Uterus (tissue), 4 donors: Measurements from ENCODE around the gene GLS. TPM values are rescaled to one million over a fixed set of nuclear protein-coding genes. Genes with fewer than 3 reads are reported as not detected.

ENCODE experiments used
- DNase-seq, 2 donors: peaks; one replicate each; pipeline ENCODE4 v3.0.0-alpha.2; 2019 to 2020
- H3K27ac ChIP-seq, 2 donors: fragments of 200-600 bp; sonication (generic); 1 replicate in 1 of 2; 2 replicates in 1 of 2; pipeline ENCODE4 v1.5.1; 2016 to 2018
- H3K27me3 ChIP-seq, 2 donors: fragments of 200-600 bp; sonication (generic); one replicate each; pipeline ENCODE4 v1.5.1; 2018 to 2019; ENCODE audit warnings: control low read depth in 1 of 2
- H3K36me3 ChIP-seq, 2 donors: fragments of 200-600 bp; sonication (generic); one replicate each; pipeline ENCODE4 v1.5.1; 2019; ENCODE audit warnings: control low read depth in 1 of 2
- H3K4me1 ChIP-seq, 2 donors: fragments of 200-600 bp; sonication (generic); one replicate each; pipeline ENCODE4 v1.5.1; 2018 to 2019; ENCODE audit warnings: control low read depth in 1 of 2
- H3K4me3 ChIP-seq, 2 donors: fragments of 200-600 bp; sonication (generic); 1 replicate in 1 of 2; 2 replicates in 1 of 2; pipeline ENCODE4 v1.5.1; 2018 to 2019; ENCODE audit warnings: mild to moderate bottlenecking in 1 of 2
- H3K9me3 ChIP-seq, 2 donors: fragments of 200-600 bp; sonication (generic); one replicate each; pipeline ENCODE4 v1.5.1; 2019; ENCODE audit warnings: control low read depth in 1 of 2
- CTCF ChIP-seq, 4 experiments: fragments of 200-600 bp in 2 of 4; fragments of 450-650 bp in 2 of 4; sonication (generic) in 2 of 4; IDR thresholded peaks; one replicate each; pipeline ENCODE4 v1.5.1; 2016 to 2019; ENCODE audit warnings: antibody characterized with exemption in 4 of 4, mild to moderate bottlenecking in 2 of 4, moderate library complexity in 1 of 4
- POLR2A ChIP-seq, 2 donors: fragments of 450-650 bp; IDR thresholded peaks; one replicate each; pipeline ENCODE4 v1.6.1; 2016; ENCODE audit warnings: antibody characterized with exemption in 2 of 2, mild to moderate bottlenecking in 1 of 2, moderate library complexity in 1 of 2
- intact Hi-C: fragments of 100-400 bp; cut with DNase I; formaldehyde crosslinking; loops from one replicate; pipeline ENCODE4 v1.15.1; 2023; ENCODE audit warnings: low total_unique reads
- total RNA-seq, 4 donors: library from RNA; depleted of rRNA in 3 of 4; stranded (reverse); fragments of >200 nt in 3 of 4; gene quantifications; one replicate each; pipeline versions ENCODE4 v1.1.0 to v1.2.4, GENCODE V29; 2014 to 2023
- donor health status: DM: yes; HTN: yes; CAD: no.

GLS gene
- total RNA-seq, 4 donors from 2014 or later: 89.7 to 202 (median 156) TPM

GRCh38 chr2:190837420-190837819 is 43.2 kb upstream of the GLS start:
- no peak overlapping the region for H3K4me3 ChIP-seq
- no peaks in the 10 kb centered on the region for H3K27me3 ChIP-seq
- H3K27ac ChIP-seq: no peak overlapping the region
- no peak for TF ChIP-seq CTCF (IDR thresholded peaks at IDR 0.05)
- TF ChIP-seq POLR2A (IDR thresholded peaks at IDR 0.05): no peak
- H3K4me1 ChIP-seq: no peaks in the 10 kb centered on the region
- H3K36me3 ChIP-seq: no peaks in the 10 kb centered on the region
- intact Hi-C loops: no loop called here
- no peaks in the 10 kb centered on the region for H3K9me3 ChIP-seq
- no peak for DNase-seq

DNA sequence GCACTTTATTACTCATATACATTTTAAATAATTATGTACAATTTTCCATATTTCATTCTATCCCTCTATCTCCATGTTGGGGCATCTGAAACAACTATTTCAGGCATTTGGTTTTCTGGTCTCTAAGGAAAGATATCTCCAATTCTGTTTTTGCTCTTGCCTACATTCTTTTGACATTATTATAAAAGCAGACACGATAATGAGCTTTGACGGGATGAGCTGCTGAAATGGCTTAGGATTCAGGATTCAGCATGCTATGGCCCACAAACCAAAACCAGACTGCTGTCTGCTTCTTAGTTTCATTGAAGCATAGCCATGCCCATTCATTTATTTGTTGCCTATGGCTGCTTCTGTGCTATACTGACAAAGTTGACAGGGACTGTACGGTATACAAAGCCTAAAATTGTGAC is 42.7 kb upstream of the GLS start:
- intact Hi-C loops: no loop called here
- TF ChIP-seq POLR2A (IDR thresholded peaks at IDR 0.05) (no peak), CTCF (IDR thresholded peaks at IDR 0.05) (no peak)

DNA sequence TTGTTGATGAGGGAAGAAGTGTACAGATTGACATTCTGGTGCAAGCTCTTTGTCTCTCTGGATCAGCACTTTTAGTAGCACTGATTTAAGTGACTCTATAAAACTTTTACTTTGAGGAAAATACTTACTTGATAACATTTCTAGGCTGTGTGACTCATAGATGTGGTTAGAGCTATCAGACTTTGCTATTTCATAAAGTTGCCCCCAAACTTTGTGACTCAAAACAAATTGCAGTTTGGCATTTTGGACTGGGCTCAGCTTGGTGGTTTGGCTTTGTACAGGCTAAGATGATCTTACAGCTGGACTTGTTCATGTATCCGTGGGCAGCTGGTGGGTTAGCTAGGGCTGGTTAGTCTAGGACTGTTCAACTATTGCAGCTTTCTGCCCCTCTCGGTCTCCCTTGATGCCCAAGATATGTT is 42.1 kb upstream of the GLS start:
- Histone ChIP-seq H3K4me1 (no peaks in the 10 kb centered on the region), H3K27ac (no peak overlapping the region), H3K9me3 (no peaks in the 10 kb centered on the region), H3K36me3 (no peaks in the 10 kb centered on the region), H3K27me3 (no peaks in the 10 kb centered on the region), H3K4me3 (no peak overlapping the region)
- DNase-seq: no peak
- no peak for TF ChIP-seq POLR2A (IDR thresholded peaks at IDR 0.05)
- no peak for TF ChIP-seq CTCF (IDR thresholded peaks at IDR 0.05)
- intact Hi-C loops: no loop called here

More for the DNA sequence above, 42.7 kb upstream of the GLS start:
- no peaks in the 10 kb centered on the region for H3K27me3 ChIP-seq
- no peak for DNase-seq
- H3K27ac ChIP-seq: no peak overlapping the region
- no peaks in the 10 kb centered on the region for H3K36me3 ChIP-seq
- no peak overlapping the region for H3K4me3 ChIP-seq
- H3K4me1 ChIP-seq: no peaks in the 10 kb centered on the region
- no peaks in the 10 kb centered on the region for H3K9me3 ChIP-seq

GRCh38 chr2:190840569-190841172 is 40.0 kb upstream of the GLS start:
- Histone ChIP-seq H3K9me3 (no peaks in the 10 kb centered on the region), H3K36me3 (no peaks in the 10 kb centered on the region), H3K27me3 (no peaks in the 10 kb centered on the region), H3K4me3 (no peak overlapping the region), H3K4me1 (no peaks in the 10 kb centered on the region), H3K27ac (no peak overlapping the region)
- TF ChIP-seq CTCF (IDR thresholded peaks at IDR 0.05) (no peak), POLR2A (IDR thresholded peaks at IDR 0.05) (no peak)
- DNase-seq: no peak
- intact Hi-C loops: no loop called here

DNA sequence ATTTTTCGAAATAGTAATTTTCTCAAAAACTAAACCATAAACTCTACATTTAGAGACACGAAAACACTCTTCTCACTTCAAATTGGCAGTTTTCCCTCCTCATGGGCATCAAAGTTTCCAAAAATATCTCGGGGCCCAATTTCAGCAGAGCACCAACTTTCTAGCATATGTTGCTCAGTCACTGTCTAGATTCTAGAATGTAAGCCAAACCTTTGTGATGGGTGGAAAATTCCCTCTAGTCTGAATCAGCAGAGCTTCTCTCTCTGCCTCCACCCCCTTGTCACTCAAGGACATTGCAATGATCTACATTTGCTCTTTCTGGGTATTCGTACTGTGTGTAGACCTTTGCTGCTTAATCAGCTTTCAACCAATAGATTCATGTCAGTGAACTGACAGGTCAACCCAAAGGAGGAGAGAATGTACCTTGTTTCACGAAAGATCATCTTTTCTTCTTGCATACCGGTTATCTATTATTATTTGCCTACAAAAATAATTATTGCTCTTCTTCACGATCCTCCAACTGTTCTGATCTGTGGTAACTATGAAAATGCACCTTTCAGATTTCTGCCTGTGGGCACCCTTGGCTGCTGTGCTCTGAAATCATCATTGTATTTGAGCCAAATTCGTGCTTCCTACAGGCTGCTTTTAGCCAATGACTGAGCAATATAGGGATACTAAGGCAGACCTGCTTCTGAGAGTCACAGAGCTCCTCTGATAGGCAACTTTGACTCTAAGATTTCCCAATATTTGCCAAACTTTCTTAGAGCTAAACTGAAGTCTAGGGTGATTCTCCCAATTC is 38.7 kb upstream of the GLS start:
- Histone ChIP-seq H3K4me1 (no peaks in the 10 kb centered on the region), H3K4me3 (no peak overlapping the region), H3K27ac (no peak overlapping the region), H3K9me3 (no peaks in the 10 kb centered on the region), H3K36me3 (no peaks in the 10 kb centered on the region), H3K27me3 (no peaks in the 10 kb centered on the region)
- intact Hi-C loops: no loop called here
- no peak for TF ChIP-seq CTCF (IDR thresholded peaks at IDR 0.05)
- no peak for TF ChIP-seq POLR2A (IDR thresholded peaks at IDR 0.05)
- DNase-seq: no peak
